Left renal cortex interstitium (tissue), 4 donors: ENCODE data around the gene SUPT3H. TPM values are rescaled to one million over a fixed set of nuclear protein-coding genes. Genes with fewer than 3 reads are reported as not detected.

Experiments used
- DNase-seq, 4 donors: peaks; one replicate each; pipeline ENCODE4 v3.0.0-alpha.2; 2013; ENCODE audit warnings: low read depth in 4 of 4, low spot score in 2 of 4, missing footprints in 1 of 4
- polyA plus RNA-seq, 4 donors: library from polyadenylated mRNA; unstranded; fragments of 120-200 nt; gene quantifications; one replicate each; pipeline ENCODE4 v1.2.1, GENCODE V29; 2013; ENCODE audit not compliant: insufficient read length in 4 of 4

Gene SUPT3H
- polyA plus RNA-seq, 4 donors: 18.8 to 24.9 (median 22.4) TPM

- no peak for DNase-seq
Measured at GRCh38 chr6:44859901-44860410, 517.8 kb downstream of the SUPT3H start.

DNA sequence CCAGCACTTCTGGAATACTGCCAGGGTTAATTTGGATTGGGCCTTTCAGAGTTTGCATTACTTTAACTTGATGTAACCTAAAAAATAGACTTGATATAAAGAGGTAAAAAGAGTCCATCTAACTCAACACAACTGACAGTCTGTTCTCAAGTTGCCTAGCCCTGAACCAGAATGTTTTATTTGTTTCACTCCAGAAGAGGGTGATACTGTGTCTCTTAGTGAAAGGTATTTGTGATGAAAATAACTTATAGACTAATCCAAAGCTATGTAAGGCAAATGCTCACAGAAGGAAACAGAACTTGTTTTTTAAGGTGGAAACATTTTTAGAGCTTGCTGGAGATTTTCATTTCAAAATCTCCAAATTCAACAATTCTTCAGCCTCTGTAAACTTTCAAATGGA lies 518.7 kb downstream of the SUPT3H start:
- no peak for DNase-seq

DNA sequence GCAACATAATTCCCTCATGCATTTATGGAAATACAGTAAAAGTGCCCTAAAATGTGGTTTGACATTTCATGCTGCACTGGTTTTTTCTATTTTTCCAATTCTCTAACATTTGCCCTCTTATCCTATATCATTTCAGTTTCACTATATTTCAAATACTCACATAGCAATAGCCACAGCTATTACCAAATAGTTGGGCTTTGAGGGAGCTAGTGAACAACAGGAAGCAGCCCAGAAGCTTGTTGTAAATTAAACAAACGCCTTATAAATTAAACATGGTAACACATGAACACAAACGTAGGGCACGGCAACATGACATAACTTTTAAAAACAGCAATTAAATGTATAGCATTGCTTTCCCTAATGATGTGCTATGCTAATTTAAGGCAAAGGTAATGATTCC lies 521.3 kb downstream of the SUPT3H start:
- DNase-seq: no peak

DNA sequence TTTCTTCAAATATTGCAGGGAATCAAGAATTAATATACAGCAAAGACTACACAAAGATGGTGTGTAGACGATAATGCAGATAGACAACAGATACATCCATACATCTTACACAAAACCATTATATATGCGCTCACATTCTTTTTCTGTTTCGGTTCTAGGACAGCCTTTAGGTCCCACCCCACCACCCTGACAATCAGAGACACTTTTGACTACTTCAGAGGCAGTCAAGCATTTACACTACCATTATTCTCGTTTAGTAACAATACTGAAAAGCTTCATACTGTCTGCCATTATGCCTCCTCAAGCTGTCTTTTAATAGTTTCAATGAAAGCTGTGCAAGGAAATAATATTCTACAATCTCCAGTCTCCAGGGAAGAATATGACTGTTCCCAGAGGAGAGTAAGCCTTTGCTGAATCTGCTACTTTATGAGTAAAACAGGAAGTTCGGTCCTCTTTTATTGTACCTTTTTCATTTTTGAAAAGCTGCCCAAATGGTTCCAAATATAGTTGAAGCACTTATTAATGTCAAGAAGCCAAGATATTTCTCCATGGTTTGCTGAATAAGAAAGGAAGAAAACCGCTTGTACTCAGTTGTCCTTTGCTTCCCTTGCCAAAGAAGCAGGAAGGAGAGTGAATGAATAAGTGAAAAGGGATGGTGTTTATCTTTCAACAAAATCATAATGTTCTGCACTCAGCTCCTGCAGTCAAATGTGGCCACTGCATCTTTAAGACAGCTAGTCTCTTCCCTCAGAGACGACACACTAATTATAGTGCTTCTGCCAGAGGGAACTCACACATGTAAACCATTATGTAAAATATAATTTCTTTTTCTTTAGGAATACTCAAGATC lies 521.9 kb downstream of the SUPT3H start:
- DNase-seq: no peak

DNA sequence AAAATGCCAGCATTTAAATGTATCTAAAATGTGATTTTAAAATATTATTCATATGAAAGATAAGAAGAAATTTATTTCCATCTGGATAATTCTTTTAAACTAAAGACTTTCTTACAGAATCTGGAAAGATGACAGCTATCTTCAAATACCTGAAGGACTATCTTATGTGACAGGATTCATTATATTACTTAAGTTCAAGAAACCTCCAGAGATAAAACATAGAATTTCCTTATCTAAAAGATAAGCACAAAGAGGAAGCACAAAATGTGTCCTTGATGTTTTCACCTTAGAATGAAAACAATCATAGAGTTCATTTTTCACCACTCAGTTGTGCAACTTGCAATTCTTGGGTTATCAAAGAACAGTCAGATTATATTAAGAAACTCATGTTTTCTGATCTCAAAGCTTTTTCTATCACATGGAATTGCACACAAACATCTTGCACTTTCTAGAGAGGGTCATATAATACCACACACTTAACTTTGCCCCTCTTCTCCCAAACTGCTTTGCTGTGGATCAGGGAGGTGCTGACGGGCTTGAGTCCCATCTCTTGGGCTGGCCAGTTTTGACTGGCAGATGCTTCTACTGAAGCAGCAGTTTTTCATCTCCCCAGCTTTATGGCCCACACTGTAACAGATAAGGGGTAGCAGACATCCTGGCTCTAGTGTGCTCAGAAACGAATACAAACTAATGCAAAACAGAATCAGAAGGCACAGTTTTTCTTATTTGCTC lies 522.9 kb downstream of the SUPT3H start:
- no peak for DNase-seq

GRCh38 chr6:44851176-44851575 lies 526.6 kb downstream of the SUPT3H start:
- DNase-seq: no peak

- no peak for DNase-seq
Measured at GRCh38 chr6:44850312-44850711, 527.4 kb downstream of the SUPT3H start.

- DNase-seq: no peak
Measured at GRCh38 chr6:44849806-44850205, 527.9 kb downstream of the SUPT3H start.

- no peak for DNase-seq
Measured at GRCh38 chr6:44843734-44844133, 534.0 kb downstream of the SUPT3H start.

DNA sequence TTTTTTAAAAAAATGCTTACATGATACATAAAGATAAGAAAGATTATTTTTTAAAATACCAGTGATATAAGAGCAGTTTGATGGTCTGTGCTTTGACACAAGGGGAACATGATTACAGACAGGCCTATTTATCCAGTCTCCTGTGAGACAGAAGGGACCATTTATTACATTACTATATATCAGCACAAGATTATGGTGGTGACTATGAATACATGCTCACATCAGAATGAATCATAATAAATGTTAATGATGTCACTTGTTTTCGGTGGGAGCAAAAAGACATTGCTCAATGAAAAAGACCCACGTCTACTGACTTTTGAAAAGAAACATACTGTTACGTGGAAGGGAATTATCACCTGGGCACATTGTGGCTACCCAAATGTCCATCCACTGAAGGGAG lies 535.1 kb downstream of the SUPT3H start:
- DNase-seq: no peak

- DNase-seq: no peak
Measured at GRCh38 chr6:44841829-44842228, 535.9 kb downstream of the SUPT3H start.

DNA sequence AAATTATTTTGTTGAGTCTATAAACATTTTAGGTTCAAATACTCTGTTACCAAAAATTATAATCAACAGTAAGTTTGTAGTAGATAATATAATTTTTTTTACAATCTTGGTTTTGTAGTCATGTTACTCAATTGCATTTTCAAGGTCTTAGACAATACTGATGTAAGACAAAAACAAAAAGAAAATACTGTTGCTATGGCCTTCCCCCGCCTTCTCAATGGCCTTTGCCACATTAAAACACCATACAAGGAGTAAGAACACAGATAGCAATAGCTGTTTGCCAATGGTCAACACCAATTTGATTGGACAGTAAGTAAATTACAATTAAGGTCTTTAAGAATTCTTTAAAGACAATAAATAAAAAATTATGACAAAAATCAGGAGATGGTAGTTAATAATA lies 540.0 kb downstream of the SUPT3H start:
- no peak for DNase-seq

DNA sequence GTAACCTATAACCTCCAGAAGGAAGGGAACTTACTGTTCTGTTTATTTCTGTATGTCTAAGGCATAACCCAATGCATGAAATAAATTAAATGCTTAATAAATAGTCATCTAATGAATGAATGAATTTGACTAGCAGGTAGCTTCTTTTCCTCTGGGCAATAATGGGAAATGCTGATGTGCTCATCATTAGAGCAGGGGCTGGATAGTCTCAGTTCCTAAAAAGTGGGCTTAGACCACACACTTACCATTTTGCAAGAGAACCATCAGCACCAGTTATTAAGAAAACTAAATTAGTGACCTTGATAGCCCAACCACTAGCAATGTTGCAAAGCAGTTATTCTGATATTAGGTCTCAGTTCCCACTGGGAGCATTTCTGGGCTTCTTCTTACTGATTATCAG lies 540.5 kb downstream of the SUPT3H start:
- no peak for DNase-seq

DNA sequence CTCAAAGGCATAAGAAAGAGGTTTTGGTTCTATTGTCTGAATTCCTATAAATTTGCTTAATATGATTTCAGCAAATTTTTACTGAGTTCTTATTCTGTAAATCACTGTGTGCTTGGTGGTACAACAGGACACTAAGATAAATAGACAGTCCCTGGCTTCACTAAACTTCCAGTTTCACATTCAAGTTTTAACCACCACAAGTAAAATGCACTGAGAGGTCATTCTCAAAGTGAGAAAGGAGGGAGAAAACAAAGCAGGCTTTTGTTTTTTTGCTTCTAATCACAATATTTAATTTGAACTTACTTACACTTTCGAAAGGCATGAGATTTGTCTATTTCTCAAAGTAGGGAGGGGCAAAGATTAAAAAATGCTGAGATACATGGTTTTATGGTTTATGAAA lies 544.5 kb downstream of the SUPT3H start:
- no peak for DNase-seq

DNA sequence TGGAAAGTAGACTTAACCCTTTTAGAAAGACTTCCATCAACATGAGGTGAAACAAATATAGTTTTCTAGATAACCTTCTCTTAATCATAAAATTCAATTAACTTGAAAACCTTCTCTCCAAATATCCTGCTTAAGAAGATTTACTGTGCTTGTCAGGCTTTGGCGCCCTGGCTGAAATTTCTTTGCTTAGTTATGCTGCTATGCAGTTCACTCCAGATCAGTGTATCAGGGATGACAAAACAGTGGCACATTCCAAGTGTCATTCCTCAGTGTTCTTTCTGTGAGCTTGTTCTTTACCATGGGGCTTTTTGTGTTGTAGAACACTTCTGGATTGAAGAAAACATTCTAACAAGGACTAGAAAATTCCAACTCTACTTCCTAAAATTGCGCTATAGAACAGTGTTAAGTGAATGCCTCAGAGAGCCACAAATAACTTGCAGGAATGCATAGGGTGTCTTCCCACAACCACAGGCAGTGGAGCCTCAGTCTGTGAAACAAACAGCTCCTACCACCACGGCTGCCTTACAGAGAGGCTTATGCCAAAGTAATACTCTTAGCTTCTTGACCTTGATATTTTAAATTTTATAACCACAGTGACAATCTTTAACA lies 546.6 kb downstream of the SUPT3H start:
- no peak for DNase-seq

GRCh38 chr6:44829836-44830235 lies 547.9 kb downstream of the SUPT3H start:
- DNase-seq: no peak

DNA sequence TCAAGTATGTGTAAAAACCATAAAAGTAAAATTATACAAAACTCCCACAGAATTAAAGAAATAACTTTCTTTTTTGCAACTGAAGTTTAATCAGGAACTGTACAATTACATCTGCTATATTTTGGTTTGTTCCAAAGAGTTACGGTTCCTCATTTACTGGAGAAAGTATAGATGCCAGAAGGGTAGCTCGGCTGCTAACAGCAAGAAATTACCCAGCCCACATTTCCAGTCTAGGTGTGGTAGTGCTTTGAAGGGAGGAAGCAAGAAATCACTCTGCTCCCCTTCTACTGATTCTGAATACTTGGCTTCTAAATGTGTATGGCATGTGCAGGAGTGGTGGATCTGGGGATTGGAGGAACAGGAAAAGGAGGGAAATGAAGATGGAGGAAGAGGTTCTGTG lies 549.0 kb downstream of the SUPT3H start:
- no peak for DNase-seq

- DNase-seq: no peak
Measured at GRCh38 chr6:44826025-44826676, 551.6 kb downstream of the SUPT3H start.

- no peak for DNase-seq
Measured at GRCh38 chr6:44825273-44825672, 552.5 kb downstream of the SUPT3H start.

GRCh38 chr6:44824567-44824966 lies 553.2 kb downstream of the SUPT3H start:
- DNase-seq: no peak

GRCh38 chr6:44820759-44821158 lies 557.0 kb downstream of the SUPT3H start:
- DNase-seq: no peak
